ENCODE measurements around the gene SMPD2. TPM values are rescaled to one million over a fixed set of nuclear protein-coding genes. Genes with fewer than 3 reads are reported as not detected.

SMPD2 gene
- total RNA-seq, 1 experiment from 2014 or later: 12.3 TPM

DNA sequence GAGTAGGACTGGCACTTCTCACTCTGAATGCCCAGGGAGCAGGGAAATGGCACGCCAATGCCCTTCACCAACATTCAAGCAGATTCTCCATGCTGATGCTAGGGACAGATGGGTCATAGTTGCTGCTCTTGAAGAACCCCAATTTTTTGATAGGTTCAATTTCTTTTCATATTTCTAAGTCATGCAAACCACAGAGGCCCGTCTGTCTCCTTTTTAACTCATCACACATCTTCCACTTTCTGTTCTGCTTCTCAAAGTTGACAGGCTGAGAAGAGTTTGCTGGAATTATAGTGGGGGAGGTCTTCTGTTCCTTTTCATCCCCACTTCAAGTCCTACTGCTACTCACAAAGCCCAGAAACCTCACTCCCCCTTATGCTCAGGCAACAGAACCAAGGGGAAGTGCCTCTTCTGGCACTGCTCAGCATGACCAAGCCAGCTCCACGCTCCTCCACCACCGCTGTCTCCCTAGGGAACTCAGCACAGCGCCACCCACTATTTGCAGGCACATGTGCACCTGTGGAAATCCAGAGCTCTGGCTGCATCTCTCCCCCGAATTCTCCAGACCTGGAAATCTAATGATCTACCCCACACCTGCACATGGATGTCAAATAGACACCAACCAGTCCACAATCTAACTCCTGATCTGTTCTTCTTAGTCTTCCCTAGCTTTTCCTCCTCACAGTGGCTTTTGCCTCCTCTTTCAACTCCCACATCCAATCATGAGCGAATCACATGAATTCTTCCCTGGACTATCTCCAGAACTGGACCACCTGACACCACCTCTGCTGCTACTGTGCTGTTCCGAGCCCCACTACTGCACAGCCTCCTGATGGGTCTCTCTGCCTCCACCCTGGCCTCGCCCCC lies 31.8 kb downstream of the SMPD2 start:
- no peaks in the 10 kb centered on the region for H3K9me3 ChIP-seq
- H3K4me3 Mint-ChIP-seq (ENCODE audit: unreplicated experiment): no peak overlapping the region
- no peak overlapping the region for H3K27ac Mint-ChIP-seq (ENCODE audit: unreplicated experiment)
- no peak for DNase-seq
- H3K27me3 Mint-ChIP-seq (ENCODE audit: insufficient read depth, unreplicated experiment): no peaks in the 10 kb centered on the region
- CTCF ChIA-PET: no interaction called here
- peaks cover 2% of the 10 kb centered on the region; the same call in 1 of the 2 replicates for H3K36me3 ChIP-seq (ENCODE audit: control insufficient read depth, insufficient read depth, low read length)
- TF ChIP-seq, protein P1, sequence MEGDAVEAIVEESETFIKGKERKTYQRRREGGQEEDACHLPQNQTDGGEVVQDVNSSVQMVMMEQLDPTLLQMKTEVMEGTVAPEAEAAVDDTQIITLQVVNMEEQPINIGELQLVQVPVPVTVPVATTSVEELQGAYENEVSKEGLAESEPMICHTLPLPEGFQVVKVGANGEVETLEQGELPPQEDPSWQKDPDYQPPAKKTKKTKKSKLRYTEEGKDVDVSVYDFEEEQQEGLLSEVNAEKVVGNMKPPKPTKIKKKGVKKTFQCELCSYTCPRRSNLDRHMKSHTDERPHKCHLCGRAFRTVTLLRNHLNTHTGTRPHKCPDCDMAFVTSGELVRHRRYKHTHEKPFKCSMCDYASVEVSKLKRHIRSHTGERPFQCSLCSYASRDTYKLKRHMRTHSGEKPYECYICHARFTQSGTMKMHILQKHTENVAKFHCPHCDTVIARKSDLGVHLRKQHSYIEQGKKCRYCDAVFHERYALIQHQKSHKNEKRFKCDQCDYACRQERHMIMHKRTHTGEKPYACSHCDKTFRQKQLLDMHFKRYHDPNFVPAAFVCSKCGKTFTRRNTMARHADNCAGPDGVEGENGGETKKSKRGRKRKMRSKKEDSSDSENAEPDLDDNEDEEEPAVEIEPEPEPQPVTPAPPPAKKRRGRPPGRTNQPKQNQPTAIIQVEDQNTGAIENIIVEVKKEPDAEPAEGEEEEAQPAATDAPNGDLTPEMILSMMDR (IDR thresholded peaks at IDR 0.05; ENCODE audit: insufficient read depth in 1 of 2, low read depth in 1 of 2, low read length in 1 of 2, severe bottlenecking in 1 of 2, unreplicated experiment in 1 of 2): no peak
- BruUV-seq (replicated peaks): no TSS peak
- peaks cover 1% of the 10 kb centered on the region; the same call in 1 of the 2 replicates for H3K4me1 ChIP-seq
- no peaks in the 10 kb centered on the region for H3K27me3 ChIP-seq (replicated peaks; ENCODE audit: control insufficient read depth, insufficient read depth, low read length)
- intact Hi-C loops (cut with micrococcal nuclease; ENCODE audit: unreplicated experiment): no loop called here
- H3K4me1 Mint-ChIP-seq (ENCODE audit: low read depth, unreplicated experiment): peaks cover 12% of the 10 kb centered on the region
- H3K36me3 Mint-ChIP-seq (ENCODE audit: insufficient read depth, unreplicated experiment): peaks cover 49% of the 10 kb centered on the region
- POLR2A ChIA-PET: no interaction called here
- H3K9me3 Mint-ChIP-seq (ENCODE audit: unreplicated experiment): no peaks in the 10 kb centered on the region
- no peak overlapping the region for H3K4me3 ChIP-seq (ENCODE audit: low read depth, low read length)

DNA sequence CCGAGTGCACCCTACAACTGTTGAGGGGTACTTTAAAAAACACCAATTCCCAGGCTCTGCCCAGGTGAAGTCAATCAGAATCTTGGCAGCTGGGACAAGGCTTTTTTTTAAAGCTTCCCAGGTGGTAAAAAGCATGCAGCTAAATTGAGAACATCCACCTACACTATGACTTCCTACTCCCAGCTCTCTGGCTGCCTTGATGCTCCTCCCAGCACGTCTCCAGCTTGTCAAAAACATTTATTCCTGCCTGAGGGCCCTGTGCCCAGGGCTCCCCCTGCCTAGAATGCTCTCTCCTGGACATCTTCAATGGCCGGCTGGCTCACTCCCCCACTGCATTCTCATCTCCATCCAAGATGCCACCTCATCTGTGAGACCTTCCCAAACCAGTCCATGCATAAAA lies 32.6 kb downstream of the SMPD2 start:
- BruUV-seq (replicated peaks): no TSS peak
- ChIA-PET POLR2A (no interaction called here), CTCF (no interaction called here)
- Mint-ChIP-seq H3K27ac (ENCODE audit: unreplicated experiment) (no peak overlapping the region), H3K27me3 (ENCODE audit: insufficient read depth, unreplicated experiment) (no peaks in the 10 kb centered on the region), H3K9me3 (ENCODE audit: unreplicated experiment) (no peaks in the 10 kb centered on the region), H3K4me1 (ENCODE audit: low read depth, unreplicated experiment) (peaks cover 18% of the 10 kb centered on the region), H3K4me3 (ENCODE audit: unreplicated experiment) (no peak overlapping the region), H3K36me3 (ENCODE audit: insufficient read depth, unreplicated experiment) (peaks cover 41% of the 10 kb centered on the region)
- H3K9me3 ChIP-seq: no peaks in the 10 kb centered on the region
- peaks cover 2% of the 10 kb centered on the region; the same call in 1 of the 2 replicates for H3K36me3 ChIP-seq (ENCODE audit: control insufficient read depth, insufficient read depth, low read length)
- intact Hi-C loops (cut with micrococcal nuclease; ENCODE audit: unreplicated experiment): no loop called here
- no peak for DNase-seq
- no peaks in the 10 kb centered on the region for H3K27me3 ChIP-seq (replicated peaks; ENCODE audit: control insufficient read depth, insufficient read depth, low read length)
- TF ChIP-seq, protein P1 (IDR thresholded peaks at IDR 0.05; ENCODE audit: insufficient read depth in 1 of 2, low read depth in 1 of 2, low read length in 1 of 2, severe bottlenecking in 1 of 2, unreplicated experiment in 1 of 2): no peak
- H3K4me1 ChIP-seq: peaks cover 9% of the 10 kb centered on the region; the same call in 1 of the 2 replicates
- no peak overlapping the region for H3K4me3 ChIP-seq (ENCODE audit: low read depth, low read length)

DNA sequence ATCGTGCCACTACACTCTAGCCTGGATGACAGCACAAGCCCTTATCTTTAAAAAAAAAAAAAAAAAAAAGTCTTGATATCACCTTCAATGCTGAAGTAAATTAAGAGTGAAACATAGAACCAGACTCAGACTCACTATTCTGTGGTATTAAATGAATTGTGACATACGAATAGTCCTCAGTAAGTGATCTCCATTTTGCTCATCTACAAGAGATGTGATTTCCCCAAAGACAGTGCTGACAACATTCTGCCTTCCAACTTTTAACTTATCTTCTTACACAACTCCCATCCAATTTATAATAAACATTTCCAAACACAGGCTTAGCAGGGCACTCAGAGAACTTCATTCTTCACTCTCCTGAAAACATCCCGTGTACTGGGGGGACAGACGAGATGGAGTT lies 34.5 kb downstream of the SMPD2 start:
- Mint-ChIP-seq H3K4me1 (ENCODE audit: low read depth, unreplicated experiment) (peaks cover 31% of the 10 kb centered on the region), H3K4me3 (ENCODE audit: unreplicated experiment) (no peak overlapping the region), H3K9me3 (ENCODE audit: unreplicated experiment) (no peaks in the 10 kb centered on the region), H3K27ac (ENCODE audit: unreplicated experiment) (no peak overlapping the region), H3K27me3 (ENCODE audit: insufficient read depth, unreplicated experiment) (no peaks in the 10 kb centered on the region), H3K36me3 (ENCODE audit: insufficient read depth, unreplicated experiment) (peaks cover 52% of the 10 kb centered on the region)
- Histone ChIP-seq H3K9me3 (no peaks in the 10 kb centered on the region), H3K4me3 (ENCODE audit: low read depth, low read length) (no peak overlapping the region), H3K4me1 (peaks cover 9% of the 10 kb centered on the region; the same call in 1 of the 2 replicates), H3K36me3 (ENCODE audit: control insufficient read depth, insufficient read depth, low read length) (peaks cover 2% of the 10 kb centered on the region; the same call in 1 of the 2 replicates), H3K27me3 (replicated peaks; ENCODE audit: control insufficient read depth, insufficient read depth, low read length) (no peaks in the 10 kb centered on the region)
- DNase-seq: no peak
- CTCF ChIA-PET: no interaction called here
- intact Hi-C loops (cut with micrococcal nuclease; ENCODE audit: unreplicated experiment): no loop called here
- TF ChIP-seq, protein P1 (IDR thresholded peaks at IDR 0.05; ENCODE audit: insufficient read depth in 1 of 2, low read depth in 1 of 2, low read length in 1 of 2, severe bottlenecking in 1 of 2, unreplicated experiment in 1 of 2): no peak
- BruUV-seq (replicated peaks): no TSS peak
- POLR2A ChIA-PET: no interaction called here

Measured in Caco-2 (cell line).